GM21717 (cell line): ENCODE results near the gene FOXJ3.

Experiments
- ATAC-seq: cut with Tn5 transposase; IDR thresholded peaks from one replicate; pipeline ENCODE4 v1.9.1; 2021; ENCODE audit warnings: mild to moderate bottlenecking, moderate library complexity; ENCODE audit not compliant: unreplicated experiment

Gene FOXJ3

GRCh38 chr1:42195841-42196240 lies 139.2 kb downstream of the FOXJ3 start:
- no peak for ATAC-seq

DNA sequence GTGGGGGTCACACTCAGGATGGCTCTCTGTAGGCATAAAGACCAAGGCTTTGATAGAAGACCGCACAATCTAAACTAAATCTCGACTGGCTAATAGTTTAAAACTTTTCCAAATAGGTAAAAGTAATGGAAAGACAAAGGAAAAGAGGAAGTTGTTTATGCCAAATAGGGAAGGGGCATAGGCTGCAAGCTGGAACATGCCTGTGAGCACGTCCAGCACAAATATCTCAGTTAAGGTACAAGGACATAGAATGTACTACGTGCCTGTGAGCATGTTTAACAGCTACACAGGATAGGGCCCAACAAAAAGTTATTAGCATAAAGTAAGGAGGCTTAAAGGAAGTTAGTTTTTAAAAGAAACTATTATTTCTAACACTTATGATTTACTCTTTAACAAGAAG lies 142.9 kb downstream of the FOXJ3 start:
- no peak for ATAC-seq

DNA sequence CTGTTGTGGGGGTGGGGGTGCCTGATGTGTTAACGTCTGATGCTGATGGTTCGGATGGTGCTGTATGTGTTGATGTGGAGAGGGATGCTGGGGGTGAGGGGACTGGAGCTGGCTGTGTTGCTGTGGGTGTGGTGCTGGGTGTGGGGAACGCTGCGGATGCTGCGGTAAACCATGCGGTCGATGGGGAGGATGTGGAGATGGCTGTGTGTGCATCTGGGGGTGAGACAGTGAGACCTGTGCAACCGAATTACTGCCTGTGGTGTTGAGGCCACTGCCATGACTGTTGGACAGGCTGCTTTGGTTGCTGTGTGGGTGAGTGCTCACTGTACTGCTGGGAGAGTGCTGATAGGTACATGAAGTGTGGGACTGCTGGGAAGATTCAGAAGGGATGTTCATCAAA lies 143.7 kb downstream of the FOXJ3 start:
- no peak for ATAC-seq

- no peak for ATAC-seq
These were observed 144.8 kb downstream of the FOXJ3 start for GRCh38 chr1:42189931-42190853.

- no peak for ATAC-seq
These were observed 148.9 kb downstream of the FOXJ3 start for GRCh38 chr1:42186152-42186551.

DNA sequence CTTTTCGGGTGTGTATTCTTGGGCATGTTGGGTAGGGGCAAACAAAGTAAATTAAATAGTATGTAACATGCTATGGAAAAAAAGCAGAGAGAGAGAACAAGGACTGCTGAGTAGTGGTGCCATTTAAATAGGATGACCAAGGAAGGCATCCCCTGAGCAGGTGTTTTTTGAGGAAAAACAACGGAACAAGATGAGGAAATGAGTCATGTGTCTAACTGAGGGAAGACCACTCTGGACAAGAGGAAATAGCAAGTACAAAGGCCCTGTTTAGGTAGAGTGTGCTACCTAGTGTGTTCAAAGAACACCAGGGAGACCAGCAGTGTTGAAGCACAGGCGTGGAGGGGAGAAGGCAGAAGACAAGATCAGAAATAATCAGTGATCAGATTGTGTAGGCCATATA lies 150.4 kb downstream of the FOXJ3 start:
- no peak for ATAC-seq

- ATAC-seq = no peak
These were observed 151.1 kb downstream of the FOXJ3 start for GRCh38 chr1:42183957-42184268.

GRCh38 chr1:42183210-42183956 lies 151.7 kb downstream of the FOXJ3 start:
- no peak for ATAC-seq

GRCh38 chr1:42181687-42182086 lies 153.3 kb downstream of the FOXJ3 start:
- ATAC-seq = no peak

GRCh38 chr1:42179900-42180329 lies 155.1 kb downstream of the FOXJ3 start:
- ATAC-seq = no peak

DNA sequence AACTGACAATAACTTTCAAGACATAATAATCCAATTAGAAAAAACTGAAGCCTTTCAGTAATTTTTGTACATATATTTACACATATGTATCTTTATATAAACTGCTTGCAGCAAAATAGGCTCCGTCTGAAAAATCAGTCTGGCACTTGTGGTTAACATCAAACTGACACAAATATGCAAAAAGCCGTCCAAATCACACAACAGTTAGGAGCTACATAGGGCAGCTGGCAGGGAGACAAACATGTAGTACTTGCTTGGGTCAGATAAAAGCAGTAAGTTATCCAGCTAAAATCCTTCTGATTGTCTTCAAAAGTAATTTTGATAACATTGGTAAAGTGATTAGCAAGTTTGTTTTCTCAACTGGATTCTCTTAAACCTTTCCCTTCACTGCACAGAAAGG lies 155.8 kb downstream of the FOXJ3 start:
- no peak for ATAC-seq

- no peak for ATAC-seq
These were observed 156.8 kb downstream of the FOXJ3 start for GRCh38 chr1:42178249-42178648.

- ATAC-seq = no peak
These were observed 157.5 kb downstream of the FOXJ3 start for GRCh38 chr1:42177541-42177981.

DNA sequence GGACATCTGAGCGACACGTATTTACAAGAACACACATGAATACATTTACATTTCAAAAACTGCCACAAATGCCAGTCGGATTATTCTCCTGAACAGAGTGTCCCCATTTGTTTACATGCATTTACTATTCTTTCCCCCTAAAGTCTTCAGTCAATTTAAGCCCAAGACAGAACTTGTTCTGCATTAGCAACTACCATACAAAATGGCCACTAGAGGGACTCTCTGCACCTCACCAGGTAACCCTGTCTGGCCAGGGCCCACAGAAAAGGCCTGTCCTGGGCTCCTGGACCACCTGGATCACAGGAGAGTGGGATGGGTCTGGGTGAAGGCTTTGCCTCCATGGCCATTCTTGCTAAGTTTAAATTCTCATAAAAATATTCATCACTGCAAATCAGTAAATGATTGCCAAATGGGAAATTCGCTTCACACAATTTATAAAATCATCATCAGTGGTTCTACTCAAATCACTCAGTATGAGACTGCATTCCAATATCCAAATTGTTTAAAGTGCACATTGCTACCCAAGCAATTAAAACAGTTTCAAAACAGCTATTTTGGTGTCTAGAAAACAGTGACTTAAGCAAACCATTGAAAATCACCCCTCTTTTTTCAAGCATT lies 158.0 kb downstream of the FOXJ3 start:
- ATAC-seq = no peak

DNA sequence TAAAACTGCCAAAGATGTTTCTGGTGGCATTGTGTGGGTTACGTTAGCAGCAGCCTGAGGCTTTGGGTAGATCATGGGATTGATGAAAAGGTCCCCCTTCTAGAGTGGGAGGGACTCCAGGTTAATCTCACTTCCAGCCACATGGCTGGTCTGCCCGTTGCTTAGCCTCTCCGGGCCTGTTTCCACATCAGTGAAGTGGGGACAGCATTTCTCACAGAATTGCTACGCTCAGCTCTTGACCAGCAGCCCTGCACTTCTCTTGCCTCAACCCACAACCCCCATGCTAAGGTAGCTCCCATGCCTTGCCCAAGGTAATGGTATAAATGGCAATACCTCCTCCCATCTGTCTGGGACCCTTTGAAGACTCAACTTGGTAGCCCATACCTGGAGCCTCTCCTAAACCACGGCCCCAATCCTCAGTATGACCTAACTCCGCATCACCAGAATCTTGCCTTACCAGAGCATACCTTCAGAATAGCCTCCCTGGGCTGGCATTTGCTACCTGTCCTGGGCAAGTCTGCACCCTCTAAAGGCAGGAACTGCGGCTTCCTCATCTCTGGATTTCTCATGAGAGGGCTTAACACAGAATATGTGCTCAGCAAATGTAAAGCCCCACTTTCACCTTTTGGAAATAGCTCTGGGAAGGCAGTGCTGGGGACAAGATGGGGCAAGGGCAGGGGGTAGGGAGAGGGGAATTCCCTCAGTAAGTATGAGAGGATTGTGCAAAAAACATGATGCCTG lies 159.6 kb downstream of the FOXJ3 start:
- ATAC-seq = no peak

- ATAC-seq = no peak
These were observed 160.9 kb downstream of the FOXJ3 start for GRCh38 chr1:42173961-42174735.

GRCh38 chr1:42173155-42173933 lies 161.7 kb downstream of the FOXJ3 start:
- no peak for ATAC-seq

DNA sequence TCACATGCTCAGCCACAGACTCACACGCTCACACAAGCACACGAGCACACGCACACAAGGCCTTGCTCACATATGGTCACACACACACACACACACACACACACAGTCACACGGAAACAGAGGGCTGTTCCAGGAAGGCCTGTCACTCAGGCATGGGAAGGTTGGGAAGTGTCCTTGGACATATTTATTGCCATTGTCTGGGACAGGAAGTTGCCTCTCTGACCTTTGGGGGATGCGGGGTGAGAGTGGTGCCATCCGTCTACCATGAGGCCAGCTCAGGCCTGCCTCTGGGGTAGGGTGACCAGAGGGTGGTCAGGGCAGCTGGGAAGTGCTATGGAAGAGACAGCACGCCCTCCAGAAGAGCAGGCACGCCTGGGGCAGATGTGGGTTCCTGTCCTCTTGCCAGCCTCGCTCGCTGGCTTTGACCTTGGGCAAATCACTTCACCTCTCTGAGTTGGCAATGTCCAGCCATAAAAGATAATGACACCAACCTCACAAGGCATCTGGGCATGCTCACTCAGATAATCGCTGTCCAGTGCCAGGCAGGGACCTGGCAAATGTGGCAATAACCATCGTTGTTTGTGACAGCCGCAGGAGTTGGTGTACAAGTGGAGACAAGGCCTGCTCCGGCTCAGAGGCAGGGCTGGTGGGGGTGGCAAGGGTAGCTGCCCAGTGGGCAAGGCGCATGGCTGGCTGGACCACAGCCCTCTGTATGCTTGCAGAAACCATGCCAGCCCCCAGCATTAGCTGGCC lies 162.5 kb downstream of the FOXJ3 start:
- ATAC-seq = no peak
